ENCODE measurements around the gene RAPGEF5.

GRCh38 chr7:22231806-22232205 is 125.1 kb downstream of the RAPGEF5 start:
- TF ChIP-seq CTCF (conservative IDR thresholded peaks at IDR 0.05) (no peak), ZFX (IDR thresholded peaks at IDR 0.05) (no peak)

Data from C4-2B (cell line).